Loucy (cell line): ENCODE measurements around the gene SLC7A10.

Experiments used
- H2AFZ ChIP-seq: fragments of 200-600 bp; sonication (generic); 2 replicates; pipeline ENCODE4 v1.6.0; 2016; ENCODE audit warnings: antibody characterized with exemption, mild to moderate bottlenecking, low read length, moderate library complexity
- H3F3A ChIP-seq: fragments of 200-600 bp; 2 replicates; pipeline ENCODE4 v1.6.0; 2016; ENCODE audit warnings: antibody characterized with exemption, low read depth, mild to moderate bottlenecking
- H3K27me3 ChIP-seq: fragments of 200-600 bp; sonication (generic); 2 replicates; pipeline ENCODE4 v1.6.1; 2014; ENCODE audit warnings: low read length, mild to moderate bottlenecking; ENCODE audit not compliant: insufficient read depth, poor library complexity, severe bottlenecking
- H3K36me3 ChIP-seq: fragments of 200-600 bp; sonication (generic); 2 replicates; pipeline ENCODE4 v1.6.1; 2016; ENCODE audit warnings: low read length; ENCODE audit not compliant: insufficient read depth
- H3K4me1 ChIP-seq: fragments of 200-600 bp; sonication (generic); 2 replicates; pipeline ENCODE4 v1.5.1; 2014; ENCODE audit warnings: low read length, mild to moderate bottlenecking; ENCODE audit not compliant: insufficient read depth, poor library complexity, severe bottlenecking
- H3K4me2 ChIP-seq: fragments of 200-600 bp; sonication (generic); 2 replicates; pipeline ENCODE4 v1.6.0; 2014; ENCODE audit warnings: antibody characterized with exemption, low read length, low read depth, mild to moderate bottlenecking; ENCODE audit not compliant: poor library complexity, severe bottlenecking
- H3K4me3 ChIP-seq: fragments of 200-600 bp; sonication (generic); 2 replicates; pipeline ENCODE4 v1.5.1; 2014; ENCODE audit warnings: low read length, mild to moderate bottlenecking, mixed read lengths; ENCODE audit not compliant: poor library complexity, severe bottlenecking
- H3K79me2 ChIP-seq: fragments of 200-600 bp; sonication (generic); 2 replicates; pipeline ENCODE4 v1.6.1; 2014; ENCODE audit warnings: low read length; ENCODE audit not compliant: insufficient read depth
- H3K9ac ChIP-seq: fragments of 200-600 bp; sonication (generic); 2 replicates; pipeline ENCODE4 v1.6.0; 2014; ENCODE audit warnings: mild to moderate bottlenecking, low read depth, low read length, moderate library complexity; ENCODE audit not compliant: poor library complexity, severe bottlenecking
- H3K9me2 ChIP-seq: fragments of 200-600 bp; sonication (generic); replicated peaks from 2 replicates; pipeline ENCODE4 v1.6.1; 2016; ENCODE audit warnings: low read depth, low read length, mixed read lengths
- H3K9me3 ChIP-seq: fragments of 200-600 bp; sonication (generic); 2 replicates; pipeline ENCODE4 v1.6.1; 2014; ENCODE audit warnings: mild to moderate bottlenecking, antibody characterized with exemption, low read length, low read depth; ENCODE audit not compliant: insufficient read depth
- H4K20me1 ChIP-seq: fragments of 200-600 bp; sonication (generic); 2 replicates; pipeline ENCODE4 v1.6.0; 2014; ENCODE audit warnings: antibody characterized with exemption, low read length, mild to moderate bottlenecking; ENCODE audit not compliant: insufficient read depth, poor library complexity, severe bottlenecking
- CTCF ChIP-seq: fragments of 200-600 bp; sonication (generic); conservative IDR thresholded peaks from 2 replicates; pipeline ENCODE4 v1.5.1; 2014; ENCODE audit warnings: mild to moderate bottlenecking, antibody characterized with exemption, low read length
- EZH2phosphoT487 ChIP-seq: fragments of 200-600 bp; IDR thresholded peaks from 2 replicates; pipeline ENCODE4 v1.6.1; 2018; ENCODE audit warnings: antibody characterized with exemption, mild to moderate bottlenecking, moderate library complexity, borderline replicate concordance

The SLC7A10 gene

GRCh38 chr19:33234092-33234491 lies 8.4 kb upstream of the SLC7A10 start:
- no peak overlapping the region for H3K4me2 ChIP-seq
- H3K9me3 ChIP-seq = no peaks in the 10 kb centered on the region
- H3K79me2 ChIP-seq = no peaks in the 10 kb centered on the region
- no peak overlapping the region for H3K9ac ChIP-seq
- H3F3A ChIP-seq = no peaks in the 10 kb centered on the region
- no peaks in the 10 kb centered on the region for H3K27me3 ChIP-seq
- H3K4me3 ChIP-seq = no peak overlapping the region
- H3K9me2 ChIP-seq = no peaks in the 10 kb centered on the region
- H4K20me1 ChIP-seq = no peaks in the 10 kb centered on the region
- no peaks in the 10 kb centered on the region for H3K4me1 ChIP-seq
- no peaks in the 10 kb centered on the region for H3K36me3 ChIP-seq
- TF ChIP-seq EZH2phosphoT487 (no peak), CTCF (no peak)
- no peak overlapping the region for H2AFZ ChIP-seq

- Histone ChIP-seq H3K9me2 (no peaks in the 10 kb centered on the region), H3K4me3 (no peak overlapping the region), H3K27me3 (no peaks in the 10 kb centered on the region), H3K9ac (no peak overlapping the region), H3K79me2 (no peaks in the 10 kb centered on the region), H3K9me3 (peaks cover 5% of the 10 kb centered on the region; the same call in 1 of the 2 replicates), H3K4me2 (no peak overlapping the region), H3K4me1 (no peaks in the 10 kb centered on the region), H3F3A (no peaks in the 10 kb centered on the region), H4K20me1 (no peaks in the 10 kb centered on the region), H3K36me3 (no peaks in the 10 kb centered on the region), H2AFZ (no peak overlapping the region)
- TF ChIP-seq CTCF (no peak), EZH2phosphoT487 (no peak)
Measured at GRCh38 chr19:33233056-33233873, 7.6 kb upstream of the SLC7A10 start.

- Histone ChIP-seq H3K27me3 (no peaks in the 10 kb centered on the region), H3K4me3 (no peak overlapping the region), H3K4me1 (no peaks in the 10 kb centered on the region), H3F3A (no peaks in the 10 kb centered on the region), H3K4me2 (no peak overlapping the region), H3K9ac (no peak overlapping the region), H3K9me2 (no peaks in the 10 kb centered on the region), H3K36me3 (no peaks in the 10 kb centered on the region), H3K79me2 (no peaks in the 10 kb centered on the region), H4K20me1 (no peaks in the 10 kb centered on the region), H2AFZ (no peak overlapping the region), H3K9me3 (peaks cover 6% of the 10 kb centered on the region; the same call in 1 of the 2 replicates)
- TF ChIP-seq CTCF (no peak), EZH2phosphoT487 (no peak)
Measured at GRCh38 chr19:33232656-33233055, 7.0 kb upstream of the SLC7A10 start.
